ENCODE measurements around the gene FAM20A.

The FAM20A gene

DNA sequence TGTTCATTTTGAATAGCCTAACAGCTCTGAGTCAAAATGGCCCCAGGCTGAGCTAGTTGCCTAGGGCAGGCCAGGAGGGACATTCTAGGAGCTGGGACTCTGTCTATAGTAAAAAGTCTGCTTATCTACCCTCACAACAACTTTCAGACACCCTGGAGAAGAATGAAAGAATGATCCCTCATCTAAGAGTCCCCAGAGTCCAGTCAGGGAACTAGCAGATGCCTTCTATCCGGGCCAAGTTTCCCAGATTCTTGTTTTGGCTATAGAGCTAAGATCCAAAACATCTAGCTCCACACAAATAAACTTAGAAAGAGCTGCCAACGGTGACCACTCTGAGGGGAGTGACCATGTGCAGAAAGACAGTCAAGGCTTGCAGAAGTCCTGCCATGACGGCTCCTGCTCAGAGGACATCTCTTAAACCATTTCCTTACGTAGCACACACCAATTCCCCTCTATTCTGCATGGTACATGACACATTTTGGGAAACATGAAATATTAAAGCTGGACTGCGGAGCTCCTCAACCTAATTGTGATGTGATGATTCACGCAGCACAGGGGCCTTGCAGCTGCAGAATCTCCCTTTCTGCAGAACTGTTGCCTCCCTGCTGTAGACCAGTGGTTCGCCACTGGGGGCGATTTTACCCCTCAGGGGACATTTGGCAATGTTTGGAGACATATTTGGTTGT, 24.2 kb downstream of the FAM20A start:
- no peak for DNase-seq (ENCODE audit: low read depth)
- TF ChIP-seq CTCF (IDR thresholded peaks at IDR 0.05; ENCODE audit: insufficient read depth, low read depth, low read length, missing control alignments), result no peak
- no peak overlapping the region for H3K4me3 ChIP-seq (ENCODE audit: low read length)

DNA sequence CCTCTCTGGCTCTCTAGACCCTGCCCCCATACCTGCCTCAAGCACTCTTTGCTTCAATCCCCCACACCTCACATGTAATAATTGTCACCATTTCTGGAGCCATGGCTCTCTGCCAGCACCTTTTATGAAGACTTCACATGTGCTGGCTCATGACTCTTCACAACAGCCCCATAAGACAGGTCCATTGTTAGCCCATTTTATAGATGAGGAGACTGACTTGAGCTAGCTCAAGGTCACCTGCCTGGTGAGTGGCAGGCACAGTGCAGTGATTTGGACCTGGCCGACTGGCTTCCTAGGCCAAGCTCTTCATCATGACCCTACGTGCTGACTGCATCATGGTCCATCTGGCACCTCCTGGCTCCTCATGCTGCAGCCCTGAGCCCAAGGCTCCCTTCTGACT, 25.0 kb downstream of the FAM20A start:
- DNase-seq (ENCODE audit: low read depth), result no peak
- TF ChIP-seq CTCF (IDR thresholded peaks at IDR 0.05; ENCODE audit: insufficient read depth, low read depth, low read length, missing control alignments), result no peak
- H3K4me3 ChIP-seq (ENCODE audit: low read length), result no peak overlapping the region

GRCh38 chr17:68573338-68573737, 27.8 kb downstream of the FAM20A start:
- TF ChIP-seq CTCF (IDR thresholded peaks at IDR 0.05; ENCODE audit: insufficient read depth, low read depth, low read length, missing control alignments), result no peak
- no peak overlapping the region for H3K4me3 ChIP-seq (ENCODE audit: low read length)
- no peak for DNase-seq (ENCODE audit: low read depth)

DNA sequence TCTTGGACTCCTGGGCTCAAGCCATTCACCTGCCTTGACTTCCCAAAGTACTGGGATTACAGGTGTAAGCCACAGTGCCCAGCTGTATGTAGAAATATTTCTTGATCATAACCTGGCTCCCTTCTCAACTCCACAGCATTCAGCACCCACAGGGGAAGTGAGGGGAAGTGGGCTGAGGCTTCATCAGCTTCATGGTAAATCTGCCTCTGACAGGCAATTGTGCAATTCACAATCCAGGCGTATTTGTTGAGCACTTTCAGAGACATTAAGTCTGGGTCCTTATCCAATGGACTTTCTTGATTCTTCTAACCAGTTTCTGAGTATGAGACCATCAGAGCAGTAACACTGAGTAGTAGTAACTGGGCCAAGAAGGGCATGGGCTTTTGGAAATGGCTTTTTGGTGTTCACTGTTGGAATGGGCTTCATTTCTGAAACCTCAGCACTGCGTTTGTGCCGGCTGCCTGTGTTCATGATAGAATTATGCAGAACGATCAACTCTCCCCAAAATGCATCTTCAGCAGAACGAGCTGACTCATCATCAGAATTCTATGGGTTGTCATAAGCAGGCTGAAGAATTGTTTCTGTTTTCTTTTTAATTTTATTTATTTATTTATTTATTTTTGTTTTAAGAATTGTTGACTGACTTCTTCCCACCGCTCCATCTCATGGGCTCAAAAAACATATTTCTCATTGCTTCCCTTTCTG, 28.9 kb downstream of the FAM20A start:
- H3K4me3 ChIP-seq (ENCODE audit: low read length), result no peak overlapping the region
- TF ChIP-seq CTCF (IDR thresholded peaks at IDR 0.05; ENCODE audit: insufficient read depth, low read depth, low read length, missing control alignments), result no peak
- DNase-seq (ENCODE audit: low read depth), result no peak

DNA sequence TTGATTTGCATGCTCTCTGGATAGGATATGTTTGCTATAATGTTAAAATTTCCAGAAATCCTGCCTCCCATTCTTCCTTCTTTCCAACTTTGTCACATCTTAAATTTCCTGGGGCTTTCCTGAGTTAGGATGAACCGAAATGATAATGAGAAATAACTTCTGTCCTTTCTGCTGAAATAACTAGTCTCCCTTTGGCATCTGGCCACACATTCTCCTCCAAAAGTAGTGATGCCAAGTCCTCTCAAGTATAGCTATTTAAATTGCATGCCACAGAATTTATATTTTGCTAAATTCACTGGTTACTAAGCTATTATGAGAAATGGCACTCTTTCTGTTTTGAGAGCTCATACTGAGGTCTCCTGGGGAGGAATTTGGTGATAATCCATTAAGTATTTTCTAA, 30.6 kb downstream of the FAM20A start:
- no peak for TF ChIP-seq CTCF (IDR thresholded peaks at IDR 0.05; ENCODE audit: insufficient read depth, low read depth, low read length, missing control alignments)
- DNase-seq (ENCODE audit: low read depth), result no peak
- no peak overlapping the region for H3K4me3 ChIP-seq (ENCODE audit: low read length)

GRCh38 chr17:68569346-68569745, 31.8 kb downstream of the FAM20A start:
- no peak overlapping the region for H3K4me3 ChIP-seq (ENCODE audit: low read length)
- no peak for DNase-seq (ENCODE audit: low read depth)
- no peak for TF ChIP-seq CTCF (IDR thresholded peaks at IDR 0.05; ENCODE audit: insufficient read depth, low read depth, low read length, missing control alignments)

DNA sequence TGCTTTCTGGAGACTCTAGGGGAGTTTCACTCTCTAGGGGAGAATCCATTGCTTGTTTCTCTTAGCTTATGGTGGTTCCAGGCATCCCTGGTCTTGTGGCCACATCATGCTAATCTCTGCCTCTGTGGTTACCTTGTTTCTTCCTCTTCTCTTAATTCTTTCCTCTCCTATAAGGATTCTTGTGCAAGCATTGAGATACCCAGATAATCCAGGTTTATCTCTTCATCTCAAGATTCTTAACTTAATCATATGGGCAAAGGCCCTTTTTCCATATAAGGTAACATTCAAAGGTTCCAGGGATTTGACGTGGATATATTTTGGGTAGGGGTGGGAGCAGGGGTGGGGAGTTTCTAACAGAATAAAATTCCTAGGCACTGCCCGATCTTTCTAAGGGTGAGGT, 32.6 kb downstream of the FAM20A start:
- TF ChIP-seq CTCF (IDR thresholded peaks at IDR 0.05; ENCODE audit: insufficient read depth, low read depth, low read length, missing control alignments), result no peak
- no peak overlapping the region for H3K4me3 ChIP-seq (ENCODE audit: low read length)
- no peak for DNase-seq (ENCODE audit: low read depth)
